Spleen (tissue), 7 donors: Measurements from ENCODE around the gene CCNQ.

Experiments used
- CTCF ChIP-seq, 11 experiments: fragments of 200-600 bp in 7 of 11; fragments of 450-650 bp in 4 of 11; sonication (generic) in 4 of 11; IDR thresholded peaks in 8 of 11; conservative IDR thresholded peaks in 3 of 11; 1 replicate in 7 of 11; 2 replicates in 4 of 11; pipeline versions ENCODE4 v1.4.0 to v1.8.0; 2016 to 2021; ENCODE audit warnings: antibody characterized with exemption in 11 of 11, inconsistent platforms in 4 of 11, mild to moderate bottlenecking in 1 of 11
- POLR2A ChIP-seq, 3 donors: fragments of 450-650 bp; IDR thresholded peaks; one replicate each; pipeline ENCODE4 v1.5.1; 2017; ENCODE audit warnings: antibody characterized with exemption in 3 of 3, mild to moderate bottlenecking in 1 of 3
- POLR2AphosphoS5 ChIP-seq, 3 donors: sonication (generic); formaldehyde crosslinking; IDR thresholded peaks; one replicate each; pipeline ENCODE4 v1.5.1; 2017; ENCODE audit warnings: antibody characterized with exemption in 3 of 3
- donor health status: DM: no; HTN: no; CAD: no; lungs with moderate emphysema.
- donor health status: DM: no; HTN: no; CAD: no.
- donor health status: DM: no; HTN: no; CAD: no.

GRCh38 chrX:153603131-153603656 lies 4.3 kb upstream of the CCNQ start:
- TF ChIP-seq POLR2AphosphoS5 (IDR thresholded peaks at IDR 0.05) (no peak), CTCF (IDR thresholded peaks at IDR 0.05 in 8 of 11, conservative IDR thresholded peaks at IDR 0.05 in 3 of 11) (no peak), POLR2A (IDR thresholded peaks at IDR 0.05) (no peak)
